NCI-H345 treated with DMSO at 0.1 percent for 48 hours (cell line): Measurements from ENCODE around the gene ZNF354B.
A peak's percentile ranks its signal among the peaks of the same experiment; 100 is the strongest.
"Not testable (repeated sequence)": the region's sequence is repeated elsewhere in the genome, so short reads cannot be mapped to it uniquely, and the experiment has no call there.

ENCODE experiments used
- DNase-seq: peaks from one replicate; lab custom pipeline; 2025; ENCODE audit not compliant: unreplicated experiment; lab: John Stamatoyannopoulos, UW

ZNF354B gene

GRCh38 chr5:178859625-178860521 is at the start of gene ZNF354B:
Gene ZNF354B (plus strand): TSS chr5:178859953. CDS start chr5:178861048, 1,095 bp downstream.
- peak; percentile 87 for DNase-seq

GRCh38 chr5:178817506-178817905 is 42.2 kb upstream of the ZNF354B start:
- no peak for DNase-seq

- no peak for DNase-seq
Measured at GRCh38 chr5:178818094-178818493, 41.7 kb upstream of the ZNF354B start.

GRCh38 chr5:178820001-178820400 is 39.8 kb upstream of the ZNF354B start:
- no peak for DNase-seq

GRCh38 chr5:178825444-178825843 is 34.3 kb upstream of the ZNF354B start:
- DNase-seq = no peak

- DNase-seq = no peak
Measured at GRCh38 chr5:178826216-178826615, 33.5 kb upstream of the ZNF354B start.

GRCh38 chr5:178827636-178828035 is 32.1 kb upstream of the ZNF354B start:
- DNase-seq = no peak

- DNase-seq = no peak
Measured at GRCh38 chr5:178831049-178831448, 28.7 kb upstream of the ZNF354B start.

GRCh38 chr5:178832618-178833201 is 27.0 kb upstream of the ZNF354B start:
- DNase-seq = no peak

GRCh38 chr5:178836628-178837027 is 23.1 kb upstream of the ZNF354B start:
- DNase-seq = no peak

GRCh38 chr5:178838695-178839318 is 20.9 kb upstream of the ZNF354B start:
- not testable (repeated sequence) for DNase-seq

GRCh38 chr5:178839319-178839704 is 20.4 kb upstream of the ZNF354B start:
- peak; percentile 1 for DNase-seq

- DNase-seq = not testable (repeated sequence)
Measured at GRCh38 chr5:178840399-178840798, 19.4 kb upstream of the ZNF354B start.

GRCh38 chr5:178849316-178849715 is 10.4 kb upstream of the ZNF354B start:
- DNase-seq = no peak

- DNase-seq = no peak
Measured at GRCh38 chr5:178851951-178852350, 7.8 kb upstream of the ZNF354B start.

- DNase-seq = no peak
Measured at GRCh38 chr5:178854284-178854683, 5.5 kb upstream of the ZNF354B start.

- DNase-seq = not testable (repeated sequence)
Measured at GRCh38 chr5:178860615-178861014, 862 bp downstream of the ZNF354B start.

- DNase-seq = no peak
Measured at GRCh38 chr5:178861627-178862026, 1.9 kb downstream of the ZNF354B start.

GRCh38 chr5:178866946-178867345 is 7.2 kb downstream of the ZNF354B start:
- DNase-seq = no peak

GRCh38 chr5:178869577-178869976 is 9.8 kb downstream of the ZNF354B start:
- no peak for DNase-seq

GRCh38 chr5:178870411-178870810 is 10.7 kb downstream of the ZNF354B start:
- no peak for DNase-seq

- no peak for DNase-seq
Measured at GRCh38 chr5:178872302-178872701, 12.5 kb downstream of the ZNF354B start.
